Testis (tissue), 3 donors: Measurements from ENCODE around the gene MRNIP. TPM values are rescaled to one million over a fixed set of nuclear protein-coding genes. Genes with fewer than 3 reads are reported as not detected.

ENCODE experiments used
- DNase-seq: peaks from one replicate; pipeline ENCODE4 v3.0.0-alpha.2; 2019
- H3K27ac ChIP-seq, 2 donors: fragments of 200-600 bp; sonication (generic); one replicate each; pipeline ENCODE4 v1.5.1; 2019
- H3K27me3 ChIP-seq: fragments of 200-600 bp; sonication (generic); one replicate; pipeline ENCODE4 v1.5.1; 2019
- H3K36me3 ChIP-seq: fragments of 200-600 bp; sonication (generic); one replicate; pipeline ENCODE4 v1.5.1; 2017; ENCODE audit warnings: low read depth; ENCODE audit errors: missing control alignments
- H3K4me1 ChIP-seq: fragments of 200-600 bp; sonication (generic); one replicate; pipeline ENCODE4 v1.5.1; 2019
- H3K4me3 ChIP-seq, 2 donors: fragments of 200-600 bp; sonication (generic); one replicate each; pipeline ENCODE4 v1.5.1; 2017 to 2019
- H3K9me3 ChIP-seq: fragments of 200-600 bp; sonication (generic); one replicate; pipeline ENCODE4 v1.5.1; 2017
- CTCF ChIP-seq, 3 experiments: fragments of 450-650 bp in 2 of 3; fragments of 200-600 bp in 1 of 3; sonication (generic) in 1 of 3; IDR thresholded peaks; one replicate each; pipeline ENCODE4 v1.5.1; 2016 to 2019; ENCODE audit warnings: antibody characterized with exemption in 3 of 3, mild to moderate bottlenecking in 2 of 3, moderate library complexity in 1 of 3
- POLR2A ChIP-seq: fragments of 450-650 bp; IDR thresholded peaks from one replicate; pipeline ENCODE4 v1.6.1; 2017; ENCODE audit warnings: antibody characterized with exemption, mild to moderate bottlenecking, moderate library complexity
- WGBS, 2 donors: methylation state at CpG; one replicate each; pipeline ENCODE4 v1.1.5; 2018; 5-methylcytosine and 5-hydroxymethylcytosine counted together
- intact Hi-C: fragments of 100-400 bp; cut with DNase I; formaldehyde crosslinking; loops from one replicate; pipeline ENCODE4 v1.15.1; 2023; ENCODE audit warnings: low total_unique reads
- polyA plus RNA-seq: library from polyadenylated mRNA; stranded (reverse); fragments of 350-450 nt; fragmentation: Illumina TruSeq; extraction: RNeasy Lipid Tissue Mini Kit (QIAGEN cat#74804); gene quantifications from one replicate; pipeline ENCODE4 v1.2.3, GENCODE V29; 2014; ENCODE audit warnings: low read depth, low replicate concordance; ENCODE audit not compliant: insufficient read depth
- total RNA-seq, 2 donors: library from RNA; depleted of rRNA; stranded (reverse); fragments of >200 nt; gene quantifications; one replicate each; pipeline ENCODE4 v1.2.3, GENCODE V29; 2016

MRNIP gene
- total and polyA plus RNA-seq, 3 donors from 2014 or later = 34.9 to 61.4 (median 58.7) TPM

GRCh38 chr5:179834120-179834519, 24.5 kb downstream of the MRNIP start:
- H3K4me1 ChIP-seq = peaks cover 10% of the 10 kb centered on the region
- TF ChIP-seq CTCF (IDR thresholded peaks at IDR 0.05) = no peak
- TF ChIP-seq POLR2A = no peak

GRCh38 chr5:179833709-179834070, 24.9 kb downstream of the MRNIP start:
- no peak overlapping the region for H3K27ac ChIP-seq
- peaks cover 10% of the 10 kb centered on the region for H3K4me1 ChIP-seq

More at GRCh38 chr5:179834120-179834519, 24.5 kb downstream of the MRNIP start:
- no peak for DNase-seq
- Histone ChIP-seq H3K27me3 (no peaks in the 10 kb centered on the region), H3K36me3 (no peaks in the 10 kb centered on the region), H3K9me3 (no peaks in the 10 kb centered on the region), H3K27ac (no peak overlapping the region), H3K4me3 (no peak overlapping the region)
- intact Hi-C loops = no loop called here
- WGBS, 2 donors = 76 to 94% methylated on average over 7 to 8 of the region's 8 CpGs

GRCh38 chr5:179833056-179833708, 25.4 kb downstream of the MRNIP start:
- intact Hi-C loops = no loop called here
- Histone ChIP-seq H3K27ac (no peak overlapping the region), H3K9me3 (no peaks in the 10 kb centered on the region), H3K27me3 (no peaks in the 10 kb centered on the region), H3K4me1 (peaks cover 10% of the 10 kb centered on the region), H3K36me3 (no peaks in the 10 kb centered on the region), H3K4me3 (no peak overlapping the region)
- TF ChIP-seq CTCF (IDR thresholded peaks at IDR 0.05) = no peak
- TF ChIP-seq POLR2A = no peak
- WGBS, 2 donors = 82 to 86% methylated on average over 11 to 23 of the region's 23 CpGs
- no peak for DNase-seq

More at GRCh38 chr5:179833709-179834070, 24.9 kb downstream of the MRNIP start:
- Histone ChIP-seq H3K4me3 (no peak overlapping the region), H3K36me3 (no peaks in the 10 kb centered on the region), H3K9me3 (no peaks in the 10 kb centered on the region), H3K27me3 (no peaks in the 10 kb centered on the region)
- TF ChIP-seq CTCF (IDR thresholded peaks at IDR 0.05) (no peak), POLR2A (no peak)
- 100% methylated on average over 3 of the region's 3 CpGs for WGBS, 2 donors
- intact Hi-C loops = no loop called here
- no peak for DNase-seq

- WGBS, 2 donors = 94 to 96% methylated on average over 7 to 20 of the region's 20 CpGs
- Histone ChIP-seq H3K4me1 (peaks cover 17% of the 10 kb centered on the region), H3K9me3 (no peaks in the 10 kb centered on the region), H3K27ac (peak overlapping the region in 1 of 2 donors; percentile 24), H3K27me3 (no peaks in the 10 kb centered on the region), H3K4me3 (no peak overlapping the region), H3K36me3 (no peaks in the 10 kb centered on the region)
- TF ChIP-seq CTCF (IDR thresholded peaks at IDR 0.05) = no peak
- no peak for TF ChIP-seq POLR2A
- intact Hi-C loops = no loop called here
- DNase-seq = no peak
Measured at GRCh38 chr5:179832039-179832745, 26.4 kb downstream of the MRNIP start.
